Lower leg skin (tissue), 4 donors: ENCODE data around the gene PRLR. TPM values are rescaled to one million over a fixed set of nuclear protein-coding genes. Genes with fewer than 3 reads are reported as not detected.
A peak's percentile ranks its signal among the peaks of the same experiment; 100 is the strongest.

Experiments used
- DNase-seq, 2 donors: peaks; one replicate each; pipeline ENCODE4 v3.0.0-alpha.2; 2019; ENCODE audit warnings: low spot score in 2 of 2
- H3K4me3 ChIP-seq: fragments of 200-600 bp; sonication (generic); 2 replicates; pipeline ENCODE4 v1.5.1; 2017; ENCODE audit warnings: mild to moderate bottlenecking, low read depth; ENCODE audit not compliant: poor library complexity, severe bottlenecking
- CTCF ChIP-seq, 3 donors: fragments of 450-650 bp; IDR thresholded peaks; one replicate each; pipeline ENCODE4 v1.5.1; 2016; ENCODE audit warnings: antibody characterized with exemption in 3 of 3, mild to moderate bottlenecking in 3 of 3, moderate library complexity in 2 of 3
- POLR2A ChIP-seq, 2 donors: fragments of 450-650 bp; IDR thresholded peaks; one replicate each; pipeline ENCODE4 v1.6.1; 2016 to 2017; ENCODE audit warnings: antibody characterized with exemption in 2 of 2, mild to moderate bottlenecking in 1 of 2, moderate library complexity in 1 of 2
- WGBS, 2 donors: methylation state at CpG; one replicate each; pipeline ENCODE4 v1.1.5; 2018; 5-methylcytosine and 5-hydroxymethylcytosine counted together
- intact Hi-C: fragments of 100-400 bp; cut with DNase I; formaldehyde crosslinking; loops from one replicate; pipeline ENCODE4 v1.15.0; 2023; ENCODE audit warnings: low total_unique reads
- total RNA-seq, 4 donors: library from RNA; depleted of rRNA; stranded (reverse); fragments of >200 nt; gene quantifications; one replicate each; pipeline ENCODE4 v1.1.0, GENCODE V29; 2016

The PRLR gene
- total RNA-seq, 4 donors from 2014 or later = 6.1 to 11.4 (median 8.1) TPM

- 62 to 70% methylated on average over 5 of the region's 5 CpGs for WGBS, 2 donors
These were observed 226.1 kb downstream of the PRLR start for GRCh38 chr5:35004200-35004599.

GRCh38 chr5:35003018-35003957, 227.0 kb downstream of the PRLR start:
- intact Hi-C loops = no loop called here
- 41% methylated on average over 18 of the region's 18 CpGs for WGBS, 2 donors
- TF ChIP-seq POLR2A (IDR thresholded peaks at IDR 0.05) (no peak), CTCF (IDR thresholded peaks at IDR 0.05) (no peak)
- DNase-seq = peak in 1 of 2 donors; percentile 88
- no peak overlapping the region for H3K4me3 ChIP-seq

More at GRCh38 chr5:35004200-35004599, 226.1 kb downstream of the PRLR start:
- intact Hi-C loops = no loop called here
- no peak for DNase-seq
- no peak overlapping the region for H3K4me3 ChIP-seq
- no peak for TF ChIP-seq POLR2A (IDR thresholded peaks at IDR 0.05)
- no peak for TF ChIP-seq CTCF (IDR thresholded peaks at IDR 0.05)

- intact Hi-C loops = no loop called here
- WGBS, 2 donors = 91 to 96% methylated on average over 6 of the region's 6 CpGs
- TF ChIP-seq CTCF (IDR thresholded peaks at IDR 0.05) (no peak), POLR2A (IDR thresholded peaks at IDR 0.05) (no peak)
- H3K4me3 ChIP-seq = no peak overlapping the region
- DNase-seq = no peak
These were observed 227.8 kb downstream of the PRLR start for GRCh38 chr5:35002459-35002858.

GRCh38 chr5:35001842-35002241, 228.4 kb downstream of the PRLR start:
- 77 to 81% methylated on average over 3 of the region's 3 CpGs for whole genome bisulfite sequencing, 2 donors
- H3K4me3 ChIP-seq = no peak overlapping the region
- no peak for DNase-seq
- TF ChIP-seq CTCF (IDR thresholded peaks at IDR 0.05) (no peak), POLR2A (IDR thresholded peaks at IDR 0.05) (no peak)
- intact Hi-C loops = no loop called here

Other genes starting within 250 kb of the PRLR start
- not detected for gene AGXT2, start 182.5 kb downstream of the PRLR start, total RNA-seq